ENCODE data around the gene NPIPB8.

- TF ChIP-seq MAX (IDR thresholded peaks at IDR 0.05; ENCODE audit: insufficient read depth, insufficient read length) (no peak), POLR2AphosphoS5 (IDR thresholded peaks at IDR 0.05; ENCODE audit: insufficient read depth, low read depth, low read length) (no peak), CTCF (IDR thresholded peaks at IDR 0.05; ENCODE audit: extremely low read depth in 1 of 2, insufficient read depth in 1 of 2, low read depth in 1 of 2, low read length in 2 of 2) (no peak)
These were observed 41.7 kb upstream of the NPIPB8 start for GRCh38 chr16:28596115-28596630.
